Fibroblast of lung (primary cell): ENCODE data around the gene ARHGAP5.

ENCODE experiments used
- EZH2 ChIP-seq: IDR thresholded peaks from 2 replicates; pipeline ENCODE4 v1.5.1; 2012; ENCODE audit warnings: low read length, control low read depth, mild to moderate bottlenecking; ENCODE audit errors: missing control alignments
- TF ChIP-seq, protein P1 (sequence below), 2 donors: IDR thresholded peaks in 1 of 2; conservative IDR thresholded peaks in 1 of 2; 1 replicate in 1 of 2; 2 replicates in 1 of 2; pipeline ENCODE4 v1.5.1; 2011 to 2012; ENCODE audit warnings: low read length in 2 of 2, control low read depth in 1 of 2, inconsistent platforms in 1 of 2, low read depth in 1 of 2, mild to moderate bottlenecking in 1 of 2

DNA sequence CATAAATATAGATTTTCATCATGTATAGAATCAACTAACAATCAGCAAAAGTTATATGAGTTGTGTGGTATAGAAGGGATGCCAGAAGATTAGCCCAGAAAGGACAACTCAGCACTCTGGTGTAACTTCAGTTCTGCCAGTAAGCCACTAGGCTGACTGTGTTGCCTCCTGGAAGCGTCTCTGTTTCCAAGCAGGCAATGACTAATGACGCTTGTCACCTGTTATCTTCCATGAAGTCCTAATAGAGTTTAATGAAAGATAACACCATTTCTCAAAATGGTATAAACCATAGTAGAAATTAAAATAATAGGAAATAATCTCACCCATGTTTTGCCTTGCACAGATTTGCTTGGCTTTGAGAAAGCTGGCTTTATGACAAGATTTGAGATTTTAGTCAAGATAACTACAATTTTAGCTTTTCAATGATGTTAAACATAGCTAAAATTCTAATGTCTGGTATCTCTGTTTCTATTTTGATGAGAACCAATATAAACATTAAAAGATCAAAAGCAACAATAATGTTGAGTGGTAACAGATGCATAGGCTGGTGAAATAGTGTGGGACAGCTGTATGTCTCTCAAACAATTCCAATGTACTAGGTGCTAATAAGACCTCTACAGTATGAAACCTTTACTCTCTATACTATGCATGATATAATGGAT lies 115.7 kb downstream of the ARHGAP5 start:
- TF ChIP-seq, protein P1, sequence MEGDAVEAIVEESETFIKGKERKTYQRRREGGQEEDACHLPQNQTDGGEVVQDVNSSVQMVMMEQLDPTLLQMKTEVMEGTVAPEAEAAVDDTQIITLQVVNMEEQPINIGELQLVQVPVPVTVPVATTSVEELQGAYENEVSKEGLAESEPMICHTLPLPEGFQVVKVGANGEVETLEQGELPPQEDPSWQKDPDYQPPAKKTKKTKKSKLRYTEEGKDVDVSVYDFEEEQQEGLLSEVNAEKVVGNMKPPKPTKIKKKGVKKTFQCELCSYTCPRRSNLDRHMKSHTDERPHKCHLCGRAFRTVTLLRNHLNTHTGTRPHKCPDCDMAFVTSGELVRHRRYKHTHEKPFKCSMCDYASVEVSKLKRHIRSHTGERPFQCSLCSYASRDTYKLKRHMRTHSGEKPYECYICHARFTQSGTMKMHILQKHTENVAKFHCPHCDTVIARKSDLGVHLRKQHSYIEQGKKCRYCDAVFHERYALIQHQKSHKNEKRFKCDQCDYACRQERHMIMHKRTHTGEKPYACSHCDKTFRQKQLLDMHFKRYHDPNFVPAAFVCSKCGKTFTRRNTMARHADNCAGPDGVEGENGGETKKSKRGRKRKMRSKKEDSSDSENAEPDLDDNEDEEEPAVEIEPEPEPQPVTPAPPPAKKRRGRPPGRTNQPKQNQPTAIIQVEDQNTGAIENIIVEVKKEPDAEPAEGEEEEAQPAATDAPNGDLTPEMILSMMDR (conservative IDR thresholded peaks at IDR 0.05 in 1 of 2, IDR thresholded peaks at IDR 0.05 in 1 of 2; ENCODE audit: low read depth in 1 of 2, low read length in 2 of 2), result no peak
- TF ChIP-seq EZH2, result no peak
